GM18907 (cell line): ENCODE measurements around the gene ACE.

Experiments
- ATAC-seq: cut with Tn5 transposase; IDR thresholded peaks from one replicate; pipeline ENCODE4 v1.9.1; 2021; ENCODE audit warnings: mild to moderate bottlenecking, moderate library complexity; ENCODE audit not compliant: unreplicated experiment

ACE gene

DNA sequence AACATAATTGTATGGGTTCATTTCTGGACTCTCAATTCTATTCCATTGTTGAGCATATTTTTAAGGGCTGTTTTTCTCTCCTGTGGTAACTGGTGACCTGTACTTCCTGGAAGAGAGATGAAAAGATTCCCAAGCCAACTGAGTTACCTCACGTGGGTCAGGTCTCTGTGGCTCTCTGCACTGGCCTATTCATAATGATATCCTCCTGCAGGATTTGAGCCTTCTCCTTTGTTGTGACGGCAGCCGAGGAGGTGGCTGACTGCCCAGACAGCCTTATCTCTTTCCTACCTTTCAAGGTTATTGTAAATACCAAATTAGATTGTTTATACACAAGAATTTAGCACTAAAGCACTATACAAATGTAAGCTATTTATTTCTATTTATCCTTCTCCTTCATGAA is 2.7 kb upstream of the ACE start:
- no peak for ATAC-seq

DNA sequence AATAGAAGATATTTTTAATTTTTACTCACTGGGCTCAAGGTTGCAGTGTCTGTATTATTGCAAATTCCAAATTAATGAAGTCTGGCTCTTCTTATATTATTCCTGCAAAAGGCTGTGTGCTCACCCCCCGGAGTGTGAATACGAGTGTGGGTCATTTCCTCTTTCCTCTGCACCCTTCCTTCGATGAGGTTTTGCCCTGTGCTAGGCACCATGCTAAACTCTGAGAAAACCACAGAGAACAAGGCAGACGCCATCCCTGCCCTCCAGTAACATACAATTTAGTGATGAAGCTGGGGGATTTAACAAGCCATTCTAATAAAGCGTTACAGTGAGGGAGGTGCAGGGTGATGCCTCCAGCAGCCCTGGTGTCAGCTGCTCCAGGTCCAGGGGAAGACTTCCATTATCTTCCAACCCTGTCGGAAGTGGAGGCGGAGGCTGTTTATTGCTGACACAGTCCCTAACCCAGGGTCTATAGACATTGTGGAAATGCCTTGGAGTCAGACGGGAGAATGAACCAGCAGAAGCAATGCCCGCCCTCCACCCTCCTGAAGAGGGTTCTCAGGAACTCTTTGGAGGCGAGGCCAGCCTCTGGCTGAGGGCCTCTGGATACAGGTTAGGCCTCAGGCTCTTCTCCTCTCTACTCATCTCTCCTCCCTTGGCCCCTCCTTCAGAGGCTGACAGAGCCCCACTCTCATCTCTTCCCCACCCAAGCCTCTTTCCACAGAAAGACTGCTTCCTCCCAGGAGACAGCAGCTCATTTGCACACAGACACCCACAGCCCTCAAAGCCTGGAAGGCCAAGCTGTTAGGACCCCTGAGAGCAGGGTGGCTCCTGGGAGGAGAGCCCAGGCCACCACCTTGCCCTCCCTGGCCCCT is 2.0 kb upstream of the ACE start:
- ATAC-seq: no peak

DNA sequence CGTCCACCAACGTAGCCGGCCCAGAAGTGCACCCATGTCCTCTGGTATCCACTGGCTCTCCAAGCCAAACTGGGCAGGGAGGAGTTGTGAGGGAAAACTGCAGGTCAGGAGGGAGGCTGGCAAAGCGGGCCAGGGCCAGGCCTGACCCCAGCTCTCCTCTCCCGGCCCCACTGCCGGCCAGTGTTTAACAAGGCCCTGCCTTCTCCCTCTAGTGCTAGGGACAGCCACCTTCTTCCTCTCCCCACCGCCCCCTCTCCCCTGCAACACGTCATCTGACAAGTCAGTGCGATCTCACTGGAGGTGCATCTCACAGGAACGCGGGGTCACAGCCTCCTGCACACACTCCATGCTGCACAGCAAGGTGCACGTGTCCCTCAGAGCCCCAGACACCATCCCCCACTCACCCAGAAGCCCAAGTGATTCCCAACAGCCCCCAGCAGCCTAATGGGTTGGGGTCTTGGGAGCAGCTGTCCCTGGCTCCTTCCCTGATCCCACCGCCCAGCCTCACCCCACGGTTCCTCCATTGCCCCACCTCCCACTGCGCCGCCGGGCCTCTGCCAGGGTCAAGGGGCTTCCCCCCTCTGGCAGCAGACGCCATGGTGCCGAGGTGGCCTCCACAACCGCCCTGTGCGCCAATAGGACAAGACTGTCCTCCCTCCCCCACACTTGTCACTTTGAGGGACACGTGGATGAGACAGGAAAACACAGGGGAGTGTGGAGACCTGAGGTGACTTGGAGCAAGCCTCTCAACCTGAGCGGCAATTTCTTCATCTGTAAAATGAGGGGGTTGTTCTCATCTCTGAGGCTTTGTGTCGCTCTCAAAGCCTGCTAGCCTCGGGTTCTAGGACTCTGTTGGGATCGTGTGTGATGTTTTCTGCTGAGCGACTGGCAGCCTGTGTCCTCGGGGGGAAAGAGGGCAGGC is 1.1 kb upstream of the ACE start:
- ATAC-seq: no peak

DNA sequence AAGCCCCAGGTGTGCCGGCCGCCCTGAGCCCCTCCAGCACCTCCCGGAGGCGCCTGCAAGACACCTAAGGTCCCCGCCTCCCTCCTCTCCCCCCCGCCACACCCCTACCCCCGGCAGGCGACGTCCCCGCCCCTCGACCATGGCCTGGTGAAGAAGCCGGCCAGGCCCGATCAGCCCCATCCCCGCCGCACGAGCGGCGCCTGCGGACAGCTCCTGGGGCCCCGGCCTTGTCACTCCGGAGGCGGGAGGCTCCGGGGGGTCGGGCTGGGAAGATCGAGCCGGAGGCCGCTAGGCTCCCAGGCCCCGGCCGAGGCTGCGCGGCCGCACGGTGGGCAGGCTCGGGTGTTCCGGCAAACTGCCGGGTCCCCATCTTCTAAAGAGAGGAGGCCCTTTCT is 405 bp upstream of the ACE start:
- no peak for ATAC-seq

DNA sequence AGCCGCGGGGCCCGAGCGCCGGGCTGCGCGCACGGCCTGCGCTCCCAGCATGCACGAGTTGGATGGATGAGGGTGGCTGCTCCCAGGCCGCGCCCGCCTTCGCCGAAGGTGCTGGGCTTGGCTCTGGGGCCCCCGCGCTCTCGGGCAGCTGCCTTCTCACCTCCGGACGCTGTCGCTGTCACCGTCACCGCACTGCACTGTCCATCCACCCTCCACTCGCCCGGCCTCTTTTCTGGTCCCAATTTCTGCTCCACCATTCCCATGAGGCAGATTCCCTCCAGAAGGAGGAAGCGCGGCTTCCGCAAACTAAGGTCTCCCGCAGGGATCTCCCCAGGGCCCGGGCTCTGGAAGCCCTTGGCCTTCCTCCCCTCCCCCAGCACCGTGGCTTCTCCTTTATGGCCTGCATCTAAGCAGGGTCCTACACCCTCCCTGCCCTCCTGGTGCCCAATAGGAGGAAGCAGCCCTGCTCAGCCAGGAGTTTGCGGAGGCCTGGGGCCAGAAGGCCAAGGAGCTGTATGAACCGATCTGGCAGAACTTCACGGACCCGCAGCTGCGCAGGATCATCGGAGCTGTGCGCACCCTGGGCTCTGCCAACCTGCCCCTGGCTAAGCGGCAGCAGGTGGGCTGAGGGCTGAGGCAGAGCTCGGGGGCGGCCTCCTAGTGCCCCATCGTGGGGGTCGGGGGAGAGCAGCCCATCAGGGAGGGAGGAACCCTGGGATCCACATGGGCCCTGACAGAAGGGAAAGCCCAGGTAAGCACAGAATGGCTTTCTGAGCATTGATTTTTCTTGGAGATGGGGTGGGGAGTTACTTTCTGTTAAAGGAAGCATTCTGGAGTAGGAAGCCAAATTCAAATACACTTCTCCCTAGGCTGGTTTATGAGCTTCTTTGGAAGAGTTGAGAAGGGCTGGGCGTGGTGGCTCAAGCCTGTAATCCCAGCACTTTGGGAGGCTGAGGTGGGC is 899 bp downstream of the ACE start:
- ATAC-seq: no peak

DNA sequence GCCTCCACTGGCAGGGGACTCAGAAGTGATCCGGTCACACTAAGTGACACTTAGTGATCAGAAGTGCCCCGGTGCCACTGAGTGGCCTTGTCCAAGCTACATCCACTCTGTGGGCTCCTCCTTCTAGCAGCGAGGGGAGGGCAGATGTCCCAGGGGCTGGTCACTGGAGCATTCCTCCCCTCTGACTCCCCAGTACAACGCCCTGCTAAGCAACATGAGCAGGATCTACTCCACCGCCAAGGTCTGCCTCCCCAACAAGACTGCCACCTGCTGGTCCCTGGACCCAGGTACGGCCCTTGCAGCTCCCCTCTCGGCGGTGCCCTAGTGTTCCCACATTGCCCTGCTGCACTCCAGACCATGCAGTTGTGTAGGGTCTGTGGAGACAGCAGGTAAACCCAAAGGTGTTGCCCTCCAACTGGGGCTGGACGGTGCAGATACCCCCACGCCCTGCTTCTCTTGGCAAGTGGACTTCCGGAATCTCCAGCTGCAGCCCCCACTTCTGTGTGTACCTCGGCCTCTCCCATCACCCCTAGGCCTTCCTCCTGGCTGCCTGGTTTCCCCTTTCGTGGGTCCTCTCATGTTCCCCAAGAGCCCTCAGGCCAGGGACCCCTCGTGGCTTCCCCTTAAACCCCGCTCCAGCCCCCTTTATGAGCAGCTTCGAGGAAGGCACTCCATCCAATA is 2.1 kb downstream of the ACE start:
- peak; percentile 69 for ATAC-seq

DNA sequence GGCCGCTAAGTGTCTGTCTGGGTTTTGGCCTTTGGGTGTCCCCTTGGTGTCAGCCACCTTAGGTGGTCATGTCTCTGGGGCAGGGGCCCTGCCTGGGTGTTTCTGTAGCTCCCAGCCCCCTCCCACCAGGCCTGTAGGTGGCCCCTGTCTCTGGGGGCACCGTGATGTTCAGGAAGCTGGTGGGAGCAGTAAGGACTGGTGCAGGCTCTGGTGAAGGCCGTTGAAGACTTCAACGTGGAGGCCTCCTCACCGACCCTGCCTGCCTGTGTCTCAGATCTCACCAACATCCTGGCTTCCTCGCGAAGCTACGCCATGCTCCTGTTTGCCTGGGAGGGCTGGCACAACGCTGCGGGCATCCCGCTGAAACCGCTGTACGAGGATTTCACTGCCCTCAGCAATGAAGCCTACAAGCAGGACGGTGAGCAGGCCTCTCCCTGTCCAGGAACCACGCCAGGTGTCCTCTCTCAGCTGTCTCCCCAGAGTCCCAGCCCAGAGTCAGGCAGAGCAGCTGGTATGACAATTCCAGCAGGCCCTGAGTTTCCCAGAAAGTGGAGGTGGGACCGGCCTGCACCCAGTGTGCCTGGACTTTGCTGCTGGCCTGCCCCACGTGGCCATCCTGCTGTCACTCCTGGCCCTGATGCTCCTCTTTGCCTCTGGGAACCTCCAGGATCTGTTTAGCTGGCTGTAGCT is 2.8 kb downstream of the ACE start:
- ATAC-seq: no peak

DNA sequence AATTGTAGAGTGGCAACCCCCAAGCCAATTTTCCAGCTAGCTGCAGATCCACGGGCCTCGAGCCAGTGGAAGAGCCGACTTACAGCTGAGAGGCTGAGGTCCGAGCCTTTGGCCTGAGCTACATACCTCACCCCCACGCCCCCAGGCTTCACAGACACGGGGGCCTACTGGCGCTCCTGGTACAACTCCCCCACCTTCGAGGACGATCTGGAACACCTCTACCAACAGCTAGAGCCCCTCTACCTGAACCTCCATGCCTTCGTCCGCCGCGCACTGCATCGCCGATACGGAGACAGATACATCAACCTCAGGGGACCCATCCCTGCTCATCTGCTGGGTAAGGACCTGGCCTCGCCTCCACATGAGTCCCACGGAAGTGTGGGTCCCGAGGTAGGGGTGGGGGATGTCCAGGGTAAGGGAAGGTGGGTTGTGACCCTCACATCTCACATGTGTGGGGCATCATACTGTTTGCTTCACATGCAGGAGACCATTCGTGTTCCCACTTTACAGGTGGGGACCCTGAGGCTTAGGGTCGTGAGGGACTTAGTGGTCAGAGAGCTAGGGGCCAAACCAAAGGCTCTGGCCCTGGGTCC is 3.4 kb downstream of the ACE start:
- ATAC-seq: no peak

DNA sequence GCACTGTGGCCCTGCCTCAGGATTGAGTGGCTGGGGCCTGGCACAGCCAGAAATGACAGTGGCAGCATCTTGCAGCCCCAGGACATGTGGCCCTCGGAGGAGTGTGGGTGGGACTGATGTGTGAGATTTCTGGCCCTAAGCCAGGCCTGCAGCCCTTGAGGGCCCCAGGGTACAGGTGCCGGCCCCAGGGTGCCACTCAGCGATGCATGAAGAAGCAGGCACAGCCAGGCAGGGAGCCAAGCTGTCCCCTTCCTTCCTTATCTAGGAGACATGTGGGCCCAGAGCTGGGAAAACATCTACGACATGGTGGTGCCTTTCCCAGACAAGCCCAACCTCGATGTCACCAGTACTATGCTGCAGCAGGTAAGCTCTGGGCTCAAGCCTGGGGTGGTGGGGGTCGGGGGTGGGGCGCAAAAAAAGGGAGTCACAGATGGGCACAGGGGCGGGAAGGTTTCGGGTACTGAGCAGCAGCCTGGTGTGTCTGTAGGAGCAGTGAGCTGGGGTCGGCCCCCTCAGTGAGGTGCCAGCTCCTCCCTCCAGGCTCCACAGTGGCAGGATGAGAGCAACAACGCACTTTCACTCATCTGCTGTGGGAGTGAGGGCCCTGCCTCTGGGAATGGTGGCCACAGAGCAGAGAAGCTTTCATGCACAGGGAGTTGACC is 4.1 kb downstream of the ACE start:
- ATAC-seq: no peak

DNA sequence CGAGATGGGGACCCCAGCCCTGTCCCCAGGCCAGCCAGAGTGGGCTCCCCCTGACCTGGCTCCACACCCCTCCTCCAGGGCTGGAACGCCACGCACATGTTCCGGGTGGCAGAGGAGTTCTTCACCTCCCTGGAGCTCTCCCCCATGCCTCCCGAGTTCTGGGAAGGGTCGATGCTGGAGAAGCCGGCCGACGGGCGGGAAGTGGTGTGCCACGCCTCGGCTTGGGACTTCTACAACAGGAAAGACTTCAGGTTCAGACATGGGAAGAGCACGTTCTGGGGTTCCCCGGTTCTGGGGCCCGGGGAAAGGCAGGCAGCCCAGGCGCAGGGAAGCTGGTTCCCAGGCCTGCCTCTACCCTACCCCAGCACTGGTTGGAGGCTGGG is 4.6 kb downstream of the ACE start:
- ATAC-seq: no peak

DNA sequence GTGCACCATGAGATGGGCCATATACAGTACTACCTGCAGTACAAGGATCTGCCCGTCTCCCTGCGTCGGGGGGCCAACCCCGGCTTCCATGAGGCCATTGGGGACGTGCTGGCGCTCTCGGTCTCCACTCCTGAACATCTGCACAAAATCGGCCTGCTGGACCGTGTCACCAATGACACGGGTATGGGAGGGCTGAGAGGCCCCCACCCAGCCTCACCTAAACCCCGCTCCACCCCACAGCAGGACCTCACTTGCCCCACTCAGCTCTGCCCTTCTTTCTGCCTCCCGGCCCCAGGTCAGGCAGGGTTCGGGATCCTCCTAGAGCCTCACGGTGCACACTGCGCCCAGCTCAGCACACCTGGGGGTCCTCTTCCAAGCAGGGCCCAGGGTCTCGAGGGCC is 5.6 kb downstream of the ACE start:
- no peak for ATAC-seq

DNA sequence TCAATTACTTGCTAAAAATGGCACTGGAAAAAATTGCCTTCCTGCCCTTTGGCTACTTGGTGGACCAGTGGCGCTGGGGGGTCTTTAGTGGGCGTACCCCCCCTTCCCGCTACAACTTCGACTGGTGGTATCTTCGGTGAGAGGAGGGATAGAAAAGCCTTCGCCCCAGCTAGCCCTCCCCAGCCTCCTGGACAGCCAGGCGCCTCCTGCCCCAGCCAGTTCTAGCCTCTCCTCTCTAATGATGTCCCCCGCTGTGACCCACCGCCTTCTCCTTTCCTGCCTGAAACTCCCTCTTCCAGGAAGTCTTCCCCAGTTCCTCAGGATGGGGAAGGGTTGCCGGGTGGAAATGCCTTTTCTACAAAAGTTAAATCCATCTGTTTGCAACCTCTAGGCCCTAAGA is 6.2 kb downstream of the ACE start:
- ATAC-seq: no peak

DNA sequence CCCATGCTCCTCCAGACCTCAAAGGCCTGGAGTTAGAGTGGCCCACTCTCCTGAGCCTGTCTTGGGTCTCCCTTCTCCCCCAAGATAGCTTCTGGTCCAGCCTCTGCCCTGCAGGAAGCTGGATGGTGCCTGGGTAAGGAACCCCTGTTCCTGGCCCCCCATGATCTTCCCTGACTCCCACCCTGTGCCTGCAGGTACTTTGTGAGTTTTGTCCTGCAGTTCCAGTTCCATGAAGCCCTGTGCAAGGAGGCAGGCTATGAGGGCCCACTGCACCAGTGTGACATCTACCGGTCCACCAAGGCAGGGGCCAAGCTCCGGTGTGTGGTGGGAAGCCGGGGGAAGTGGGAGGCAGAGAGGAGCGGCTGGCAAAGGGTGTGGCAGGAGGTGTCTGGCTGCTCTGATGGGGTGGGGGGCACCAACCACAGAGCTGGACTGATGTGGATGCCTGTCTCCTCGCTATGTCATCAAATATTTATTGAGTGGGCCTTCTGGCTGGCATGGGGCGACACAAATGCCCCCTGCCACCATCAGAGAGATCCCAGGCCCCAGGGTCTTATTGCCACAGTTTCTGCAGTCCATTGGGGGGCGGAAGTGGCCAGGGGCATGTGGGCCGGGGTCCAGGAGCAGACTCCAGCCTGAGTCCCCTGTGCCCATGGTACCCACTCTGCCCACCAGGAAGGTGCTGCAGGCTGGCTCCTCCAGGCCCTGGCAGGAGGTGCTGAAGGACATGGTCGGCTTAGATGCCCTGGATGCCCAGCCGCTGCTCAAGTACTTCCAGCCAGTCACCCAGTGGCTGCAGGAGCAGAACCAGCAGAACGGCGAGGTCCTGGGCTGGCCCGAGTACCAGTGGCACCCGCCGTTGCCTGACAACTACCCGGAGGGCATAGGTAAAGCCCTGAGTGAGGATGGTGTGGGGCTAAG is 7.1 kb downstream of the ACE start:
- no peak for ATAC-seq

DNA sequence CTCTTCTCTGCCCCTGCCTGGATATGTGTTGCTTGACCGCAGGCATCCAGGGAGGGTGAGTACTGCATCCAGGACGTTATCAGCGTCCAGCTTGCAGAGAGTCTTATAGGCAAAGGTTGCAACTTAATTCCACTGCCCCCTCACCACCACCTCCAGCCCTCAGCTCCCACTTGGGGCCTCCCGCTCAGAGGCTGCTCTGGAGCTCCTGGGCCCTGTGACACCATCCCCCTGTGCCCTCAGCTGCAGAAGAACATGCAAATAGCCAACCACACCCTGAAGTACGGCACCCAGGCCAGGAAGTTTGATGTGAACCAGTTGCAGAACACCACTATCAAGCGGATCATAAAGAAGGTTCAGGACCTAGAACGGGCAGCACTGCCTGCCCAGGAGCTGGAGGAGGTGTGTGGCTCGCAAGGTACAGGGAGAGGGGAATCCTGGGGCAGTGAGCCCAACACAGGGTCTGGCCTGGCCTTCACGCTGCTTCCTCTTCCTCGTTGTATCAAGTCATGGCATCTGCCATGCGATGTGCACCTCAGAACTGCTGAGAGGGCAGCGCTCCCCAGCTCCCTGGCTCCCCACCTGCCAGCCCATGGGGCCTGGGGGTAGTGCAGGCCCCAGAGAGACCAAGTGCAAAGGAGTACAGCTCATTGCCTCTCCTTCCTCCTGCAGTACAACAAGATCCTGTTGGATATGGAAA is 9.6 kb downstream of the ACE start:
- no peak for ATAC-seq

DNA sequence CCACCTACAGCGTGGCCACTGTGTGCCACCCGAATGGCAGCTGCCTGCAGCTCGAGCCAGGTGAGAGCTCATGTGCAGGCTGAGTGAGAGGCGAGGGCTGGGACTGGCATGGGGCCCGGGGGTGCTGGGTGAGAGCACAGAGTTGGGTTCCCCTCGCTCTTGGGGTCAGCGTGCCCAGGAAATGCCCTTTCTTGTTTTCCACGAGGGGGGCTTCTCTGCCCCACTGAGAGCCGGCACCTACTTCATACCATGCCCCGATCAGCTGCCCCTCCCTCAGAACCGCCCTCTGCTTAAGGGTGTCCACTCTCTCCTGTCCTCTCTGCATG is 10.1 kb downstream of the ACE start:
- no peak for ATAC-seq

DNA sequence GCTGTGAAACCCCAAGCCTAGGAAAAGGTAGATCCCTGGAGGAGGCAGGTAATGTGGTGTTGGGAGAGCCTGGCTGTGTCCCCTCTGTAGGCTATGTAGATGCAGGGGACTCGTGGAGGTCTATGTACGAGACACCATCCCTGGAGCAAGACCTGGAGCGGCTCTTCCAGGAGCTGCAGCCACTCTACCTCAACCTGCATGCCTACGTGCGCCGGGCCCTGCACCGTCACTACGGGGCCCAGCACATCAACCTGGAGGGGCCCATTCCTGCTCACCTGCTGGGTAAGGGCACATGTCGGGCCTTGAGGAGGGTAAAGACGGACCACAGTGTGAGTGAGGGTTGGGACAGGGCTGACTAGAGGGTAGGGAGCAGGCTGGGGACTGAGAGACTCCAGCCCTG is 12.0 kb downstream of the ACE start:
- no peak for ATAC-seq

DNA sequence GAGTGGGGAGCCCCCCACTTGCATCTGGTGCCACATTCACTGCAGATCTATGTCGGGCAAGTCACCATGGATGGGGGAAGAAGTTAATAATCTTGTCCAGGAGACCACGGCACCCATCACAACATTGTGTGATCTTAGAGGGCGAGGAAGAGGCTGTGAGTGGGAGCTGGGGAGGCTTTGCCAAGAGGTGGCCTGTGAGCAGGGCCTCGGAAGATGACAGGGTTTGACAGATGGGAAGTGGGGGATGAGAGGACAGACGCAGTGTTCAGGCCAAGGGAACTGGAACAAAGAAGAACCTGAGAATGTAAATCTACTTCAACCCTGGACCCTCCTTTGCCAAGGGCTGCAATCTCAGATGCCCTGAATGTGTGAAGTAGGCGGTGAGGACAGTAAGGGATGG is 12.4 kb downstream of the ACE start:
- no peak for ATAC-seq
